Thoracic aorta (tissue), 2 donors: Measurements from ENCODE around the gene ATP2C2. TPM values are rescaled to one million over a fixed set of nuclear protein-coding genes. Genes with fewer than 3 reads are reported as not detected.

Source experiments
- ATAC-seq: fragments of 150-250 bp; one replicate; pipeline ENCODE4 v1.8.0; 2017; ENCODE audit warnings: low read depth; ENCODE audit not compliant: insufficient number of reproducible peaks, low FRiP score
- DNase-seq: peaks from one replicate; pipeline ENCODE4 v3.0.0-alpha.2; 2020; ENCODE audit warnings: low spot score
- H3K27ac ChIP-seq, 2 donors: fragments of 200-600 bp; sonication (generic); 1 replicate in 1 of 2; 2 replicates in 1 of 2; pipeline ENCODE4 v1.5.1; 2016; ENCODE audit warnings: mild to moderate bottlenecking in 2 of 2, moderate library complexity in 2 of 2
- H3K27me3 ChIP-seq: fragments of 200-600 bp; sonication (generic); replicated peaks from 2 replicates; pipeline ENCODE4 v1.6.0; 2016; ENCODE audit warnings: mild to moderate bottlenecking; ENCODE audit not compliant: insufficient read depth
- H3K36me3 ChIP-seq: fragments of 200-600 bp; sonication (generic); one replicate; pipeline ENCODE4 v1.5.1; 2016
- H3K4me1 ChIP-seq, 2 donors: fragments of 200-600 bp; sonication (generic); 1 replicate in 1 of 2; 2 replicates in 1 of 2; pipeline versions ENCODE4 v1.5.1 to v1.6.0; 2016; ENCODE audit warnings: low read depth in 2 of 2, mild to moderate bottlenecking in 1 of 2; ENCODE audit not compliant: control insufficient read depth in 1 of 2
- H3K4me3 ChIP-seq: fragments of 200-600 bp; sonication (generic); 2 replicates; pipeline ENCODE4 v1.5.1; 2016; ENCODE audit warnings: mild to moderate bottlenecking
- H3K9me3 ChIP-seq: fragments of 200-600 bp; sonication (generic); 2 replicates; pipeline ENCODE4 v1.5.1; 2016
- total RNA-seq, 2 donors: library from RNA; depleted of rRNA; stranded (reverse); fragments of >200 nt; gene quantifications; one replicate each; pipeline versions ENCODE4 v1.1.0 to v1.2.3, GENCODE V29; 2016
- TF ChIP-seq, protein P1 (sequence below): fragments of 200-600 bp; sonication (generic); IDR thresholded peaks from one replicate; pipeline ENCODE4 v1.5.1; 2019; ENCODE audit warnings: antibody characterized with exemption

ATP2C2 gene
- total RNA-seq, 2 donors from 2014 or later, result 0.28 to 0.54 TPM

- H3K27me3 ChIP-seq, result no peaks in the 10 kb centered on the region
- ATAC-seq (no peak), DNase-seq (no peak)
Measured at GRCh38 chr16:84349862-84350684, 18.3 kb upstream of the ATP2C2 start.

GRCh38 chr16:84350685-84351400 is 17.5 kb upstream of the ATP2C2 start:
- TF ChIP-seq, protein P1, sequence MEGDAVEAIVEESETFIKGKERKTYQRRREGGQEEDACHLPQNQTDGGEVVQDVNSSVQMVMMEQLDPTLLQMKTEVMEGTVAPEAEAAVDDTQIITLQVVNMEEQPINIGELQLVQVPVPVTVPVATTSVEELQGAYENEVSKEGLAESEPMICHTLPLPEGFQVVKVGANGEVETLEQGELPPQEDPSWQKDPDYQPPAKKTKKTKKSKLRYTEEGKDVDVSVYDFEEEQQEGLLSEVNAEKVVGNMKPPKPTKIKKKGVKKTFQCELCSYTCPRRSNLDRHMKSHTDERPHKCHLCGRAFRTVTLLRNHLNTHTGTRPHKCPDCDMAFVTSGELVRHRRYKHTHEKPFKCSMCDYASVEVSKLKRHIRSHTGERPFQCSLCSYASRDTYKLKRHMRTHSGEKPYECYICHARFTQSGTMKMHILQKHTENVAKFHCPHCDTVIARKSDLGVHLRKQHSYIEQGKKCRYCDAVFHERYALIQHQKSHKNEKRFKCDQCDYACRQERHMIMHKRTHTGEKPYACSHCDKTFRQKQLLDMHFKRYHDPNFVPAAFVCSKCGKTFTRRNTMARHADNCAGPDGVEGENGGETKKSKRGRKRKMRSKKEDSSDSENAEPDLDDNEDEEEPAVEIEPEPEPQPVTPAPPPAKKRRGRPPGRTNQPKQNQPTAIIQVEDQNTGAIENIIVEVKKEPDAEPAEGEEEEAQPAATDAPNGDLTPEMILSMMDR, result no peak
- DNase-seq (no peak), ATAC-seq (no peak)

More at GRCh38 chr16:84349862-84350684, 18.3 kb upstream of the ATP2C2 start:
- no peaks in the 10 kb centered on the region for H3K4me1 ChIP-seq
- H3K36me3 ChIP-seq, result no peaks in the 10 kb centered on the region
- TF ChIP-seq, protein P1, result no peak
- H3K27ac ChIP-seq, result no peak overlapping the region
- no peaks in the 10 kb centered on the region for H3K9me3 ChIP-seq
- H3K4me3 ChIP-seq, result no peak overlapping the region

DNA sequence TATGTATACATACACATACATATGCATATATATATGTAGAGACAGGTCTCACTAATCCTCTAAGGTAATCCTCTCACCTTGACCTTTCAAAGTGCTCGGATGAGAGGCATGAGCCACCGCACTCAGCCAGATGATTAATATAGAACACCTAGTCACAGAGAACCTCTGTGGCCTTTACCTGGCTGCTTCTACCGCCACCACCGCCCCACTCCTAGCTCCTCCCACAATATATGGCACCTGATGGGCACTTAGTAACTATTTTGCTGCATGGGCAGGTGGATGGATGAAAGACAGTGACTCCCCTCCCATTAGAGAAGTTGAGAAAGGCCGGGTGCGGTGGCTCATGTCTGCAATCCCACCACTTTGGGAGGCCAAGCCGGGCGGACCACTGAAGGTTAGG is 16.7 kb upstream of the ATP2C2 start:
- ATAC-seq (no peak), DNase-seq (no peak)
- H3K27ac ChIP-seq, result no peak overlapping the region
- no peaks in the 10 kb centered on the region for H3K27me3 ChIP-seq
- H3K4me3 ChIP-seq, result no peak overlapping the region
- H3K4me1 ChIP-seq, result no peaks in the 10 kb centered on the region
- no peaks in the 10 kb centered on the region for H3K36me3 ChIP-seq
- H3K9me3 ChIP-seq, result no peaks in the 10 kb centered on the region
- TF ChIP-seq, protein P1, result no peak

More at GRCh38 chr16:84350685-84351400, 17.5 kb upstream of the ATP2C2 start:
- Histone ChIP-seq H3K36me3 (no peaks in the 10 kb centered on the region), H3K9me3 (no peaks in the 10 kb centered on the region), H3K27me3 (no peaks in the 10 kb centered on the region), H3K4me3 (no peak overlapping the region), H3K27ac (no peak overlapping the region), H3K4me1 (no peaks in the 10 kb centered on the region)

GRCh38 chr16:84354306-84354705 is 14.0 kb upstream of the ATP2C2 start:
- no peak overlapping the region for H3K4me3 ChIP-seq
- no peak overlapping the region for H3K27ac ChIP-seq
- no peaks in the 10 kb centered on the region for H3K9me3 ChIP-seq
- DNase-seq (no peak), ATAC-seq (no peak)
- no peaks in the 10 kb centered on the region for H3K4me1 ChIP-seq
- H3K36me3 ChIP-seq, result no peaks in the 10 kb centered on the region
- TF ChIP-seq, protein P1, result no peak
- H3K27me3 ChIP-seq, result no peaks in the 10 kb centered on the region

- H3K4me1 ChIP-seq, result no peaks in the 10 kb centered on the region
- ATAC-seq (no peak), DNase-seq (no peak)
- no peaks in the 10 kb centered on the region for H3K36me3 ChIP-seq
- H3K9me3 ChIP-seq, result no peaks in the 10 kb centered on the region
- H3K27me3 ChIP-seq, result no peaks in the 10 kb centered on the region
- TF ChIP-seq, protein P1, result no peak
- no peak overlapping the region for H3K27ac ChIP-seq
- no peak overlapping the region for H3K4me3 ChIP-seq
Measured at GRCh38 chr16:84355149-84355548, 13.2 kb upstream of the ATP2C2 start.
